Large intestine (tissue), 3 donors: Measurements from ENCODE around the gene VWA3B. TPM values are rescaled to one million over a fixed set of nuclear protein-coding genes. Genes with fewer than 3 reads are reported as not detected.
A peak's percentile ranks its signal among the peaks of the same experiment; 100 is the strongest.
"Not testable (repeated sequence)": the region's sequence is repeated elsewhere in the genome, so short reads cannot be mapped to it uniquely, and the experiment has no call there.

Experiments used
- DNase-seq, 2 donors: peaks; one replicate each; pipeline versions ENCODE4 v3.0.0 to v3.0.0-alpha.2; 2013
- H3K27ac ChIP-seq: one replicate; pipeline ENCODE4 v1.5.1; 2013; ENCODE audit warnings: low read length
- H3K27me3 ChIP-seq: 2 replicates; pipeline ENCODE4 v1.6.1; 2013; ENCODE audit warnings: low read length; ENCODE audit not compliant: control insufficient read depth, insufficient read depth
- H3K36me3 ChIP-seq: 2 replicates; pipeline ENCODE4 v1.6.1; 2013; ENCODE audit warnings: low read length; ENCODE audit not compliant: control insufficient read depth, insufficient read depth
- H3K4me1 ChIP-seq: one replicate; pipeline ENCODE4 v1.6.1; 2013; ENCODE audit warnings: low read length; ENCODE audit not compliant: control insufficient read depth, insufficient read depth
- H3K4me3 ChIP-seq: one replicate; pipeline ENCODE4 v1.5.1; 2013; ENCODE audit warnings: low read length
- H3K9me3 ChIP-seq: one replicate; pipeline ENCODE4 v1.6.1; 2013; ENCODE audit warnings: mild to moderate bottlenecking, low read depth, low read length, moderate library complexity; ENCODE audit not compliant: control insufficient read depth
- WGBS: methylation state at CpG from one replicate; pipeline ENCODE4 v1.1.5; 2013; ENCODE audit warnings: low lambda C conversion rate; ENCODE audit not compliant: insufficient coverage; 5-methylcytosine and 5-hydroxymethylcytosine counted together
- polyA plus RNA-seq: library from polyadenylated mRNA; unstranded; fragments of 120-200 nt; gene quantifications from one replicate; pipeline ENCODE4 v1.2.1, GENCODE V29; 2013

Gene VWA3B
- polyA plus RNA-seq, 1 donor = 0.09 TPM

DNA sequence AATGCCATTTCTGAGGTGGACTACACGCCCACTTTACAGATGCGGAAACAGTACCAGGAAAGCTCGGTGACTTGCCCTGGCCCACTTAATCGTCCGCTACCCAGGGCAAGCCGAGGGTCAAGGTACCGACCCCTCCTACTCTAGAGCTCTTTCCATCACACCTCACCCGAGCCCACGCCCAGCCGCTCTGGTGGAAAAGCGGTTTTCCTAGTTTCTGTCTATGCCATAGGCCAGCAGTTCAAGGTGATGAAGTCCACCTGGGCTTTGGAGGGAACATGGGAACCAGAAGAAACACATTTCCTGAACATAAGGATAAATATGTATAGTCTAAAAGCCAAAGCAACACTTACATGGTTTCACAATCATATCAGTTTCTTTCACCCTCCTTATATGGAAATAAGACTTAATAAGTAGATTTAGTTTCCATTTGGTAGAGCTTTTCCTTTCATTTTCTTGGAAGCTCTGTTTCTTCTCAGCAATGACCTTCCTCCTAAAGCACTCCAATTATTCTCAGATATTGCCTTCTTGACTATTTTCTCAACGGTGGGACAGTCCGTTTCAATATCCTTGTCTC, 567 bp downstream of the VWA3B start:
- H3K4me3 ChIP-seq = peak overlapping the region; percentile 61
- peak; percentile 14 to 49 for DNase-seq
- peaks cover 17% of the 10 kb centered on the region for H3K4me1 ChIP-seq
- H3K27me3 ChIP-seq = peaks cover 11% of the 10 kb centered on the region
- H3K36me3 ChIP-seq = no peaks in the 10 kb centered on the region
- peak overlapping the region; percentile 58 for H3K27ac ChIP-seq
- H3K9me3 ChIP-seq = peaks cover 3% of the 10 kb centered on the region
- no CpG with 5 or more reads among the region's 13 CpGs for WGBS

DNA sequence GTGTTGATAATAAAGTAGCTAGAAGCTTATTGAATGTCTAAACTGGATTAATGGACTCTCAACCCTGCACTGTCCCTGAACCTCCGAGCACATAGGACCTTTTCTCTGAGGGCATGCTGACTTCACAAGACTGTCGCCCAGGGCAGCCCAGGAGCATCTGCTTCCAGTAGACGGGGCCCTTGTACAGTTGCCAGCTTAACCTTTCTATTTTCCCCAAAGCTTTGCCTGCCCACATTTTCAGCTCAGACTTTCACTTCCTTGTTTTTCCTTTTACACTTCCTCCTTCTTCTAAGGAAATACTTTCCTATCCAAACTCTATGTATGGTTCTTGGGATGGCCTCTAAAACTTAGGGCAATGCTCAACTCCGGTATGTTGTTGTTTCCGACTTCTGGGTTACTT, 1.3 kb downstream of the VWA3B start:
- H3K27ac ChIP-seq = no peak overlapping the region
- peaks cover 11% of the 10 kb centered on the region for H3K27me3 ChIP-seq
- H3K4me1 ChIP-seq = peaks cover 17% of the 10 kb centered on the region
- no peak overlapping the region for H3K4me3 ChIP-seq
- peak in 1 of 2 donors; percentile 24 for DNase-seq
- WGBS = 100% methylated on average over 1 of the region's 5 CpGs
- H3K36me3 ChIP-seq = no peaks in the 10 kb centered on the region
- H3K9me3 ChIP-seq = peaks cover 3% of the 10 kb centered on the region

DNA sequence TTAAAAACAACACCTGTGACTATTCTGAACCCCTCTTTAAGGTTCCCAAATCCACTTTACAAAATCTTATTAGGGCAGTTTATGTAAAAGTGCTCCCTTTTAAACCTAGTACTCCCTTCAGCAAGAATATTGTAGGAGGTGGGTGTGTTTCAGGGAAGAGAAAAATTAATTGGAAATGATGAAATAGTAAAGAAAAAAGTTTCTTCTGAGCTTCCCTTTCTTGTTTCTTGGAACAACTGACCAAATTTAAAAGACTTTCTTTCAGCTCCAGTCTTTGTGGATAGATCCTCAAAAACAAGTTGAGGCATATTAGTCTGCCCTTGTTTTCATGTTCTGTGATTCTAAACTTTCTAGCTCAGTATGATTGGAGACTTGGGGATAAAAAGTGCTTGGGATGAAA, 3.0 kb downstream of the VWA3B start:
- Histone ChIP-seq H3K27ac (no peak overlapping the region), H3K9me3 (peaks cover 3% of the 10 kb centered on the region), H3K36me3 (no peaks in the 10 kb centered on the region), H3K4me1 (peaks cover 12% of the 10 kb centered on the region), H3K4me3 (no peak overlapping the region), H3K27me3 (peaks cover 11% of the 10 kb centered on the region)
- no peak for DNase-seq

DNA sequence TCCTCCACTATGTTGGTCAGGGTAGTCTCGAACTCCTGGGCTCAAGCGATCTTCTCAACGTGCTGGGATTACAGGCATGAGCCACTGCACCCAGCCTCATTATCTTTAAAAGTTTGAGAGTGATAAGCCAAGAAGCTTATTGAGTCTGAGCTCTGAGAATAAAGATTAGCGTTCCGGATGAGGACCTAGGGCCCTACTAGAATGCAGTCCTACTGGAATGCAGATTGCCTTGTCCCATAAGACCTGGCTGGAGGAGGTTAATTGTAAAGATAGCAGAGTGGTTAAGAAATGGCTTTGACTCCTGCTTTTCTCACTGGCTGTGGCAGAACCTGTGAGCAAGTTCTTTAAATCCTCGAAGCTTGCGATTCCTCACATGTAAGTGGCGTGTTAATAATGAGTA, 4.0 kb downstream of the VWA3B start:
- Histone ChIP-seq H3K36me3 (no peaks in the 10 kb centered on the region), H3K4me1 (peaks cover 10% of the 10 kb centered on the region), H3K9me3 (peaks cover 3% of the 10 kb centered on the region), H3K27ac (no peak overlapping the region), H3K27me3 (peaks cover 8% of the 10 kb centered on the region), H3K4me3 (no peak overlapping the region)
- no peak for DNase-seq
- WGBS = 50% methylated on average over 2 of the region's 8 CpGs

DNA sequence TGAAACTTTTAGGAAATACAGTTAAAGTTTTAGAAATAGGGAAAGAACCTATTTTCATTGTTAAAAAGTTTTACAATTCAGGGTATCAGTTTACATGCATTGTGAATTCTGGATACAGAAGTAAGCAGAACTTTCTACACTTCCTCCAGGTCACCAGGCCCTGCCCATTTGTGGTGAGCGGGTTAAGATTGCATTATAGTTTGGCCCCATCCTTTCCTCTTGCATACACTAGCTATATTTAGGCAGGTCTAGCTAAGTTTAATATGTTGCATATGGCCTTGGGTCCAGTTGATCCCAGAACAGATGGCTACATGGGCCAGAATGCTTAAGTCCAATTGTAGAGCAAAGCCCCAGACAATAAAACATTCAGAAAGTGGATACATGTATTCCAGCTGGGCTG, 4.8 kb downstream of the VWA3B start:
- Histone ChIP-seq H3K4me3 (no peak overlapping the region), H3K36me3 (no peaks in the 10 kb centered on the region), H3K27me3 (peaks cover 5% of the 10 kb centered on the region), H3K9me3 (peaks cover 3% of the 10 kb centered on the region), H3K27ac (no peak overlapping the region), H3K4me1 (peaks cover 5% of the 10 kb centered on the region)
- no peak for DNase-seq
- WGBS = no CpG with 5 or more reads among the region's 1 CpG

DNA sequence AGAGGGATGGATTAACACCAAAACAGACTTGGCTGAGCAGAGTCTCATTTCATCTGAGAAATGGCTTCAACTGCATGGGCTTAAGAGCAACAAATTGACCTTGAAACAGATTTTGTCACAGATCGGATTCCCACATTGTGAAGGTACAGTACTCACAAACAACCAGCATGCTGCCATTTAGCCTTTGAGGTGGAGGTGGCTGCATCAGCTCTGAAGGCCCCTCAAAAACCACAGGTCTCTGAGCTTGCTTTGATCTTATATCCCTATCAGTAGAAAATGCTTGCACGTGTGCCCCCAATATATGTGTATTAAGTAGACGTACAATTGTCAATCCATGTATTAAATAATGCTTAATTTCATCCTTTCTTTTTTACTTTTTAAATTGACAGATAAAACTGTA, 6.2 kb downstream of the VWA3B start:
- H3K27ac ChIP-seq = no peak overlapping the region
- DNase-seq = no peak
- no peak overlapping the region for H3K4me3 ChIP-seq
- no peaks in the 10 kb centered on the region for H3K36me3 ChIP-seq
- no peaks in the 10 kb centered on the region for H3K4me1 ChIP-seq
- no peaks in the 10 kb centered on the region for H3K9me3 ChIP-seq
- WGBS = 60% methylated on average over 1 of the region's 3 CpGs
- H3K27me3 ChIP-seq = no peaks in the 10 kb centered on the region

DNA sequence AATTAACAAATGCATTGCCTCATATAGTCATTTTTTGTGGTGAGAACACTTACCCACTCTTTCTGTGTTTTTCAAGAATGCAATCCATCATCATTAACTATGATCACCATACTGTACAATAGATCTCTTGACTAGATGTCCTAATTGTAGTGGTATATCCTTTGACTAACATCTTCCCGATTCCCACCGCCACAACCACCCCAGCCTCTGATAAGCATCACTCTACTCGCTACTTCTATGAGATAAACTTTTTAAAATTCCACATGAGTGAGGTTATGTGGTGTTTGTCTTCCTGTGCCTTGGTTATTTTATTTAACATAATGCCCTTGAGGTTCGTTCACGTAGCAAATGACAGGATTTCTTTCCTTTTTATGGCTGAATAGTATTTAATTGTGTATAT, 6.6 kb downstream of the VWA3B start:
- H3K36me3 ChIP-seq = no peaks in the 10 kb centered on the region
- no peak overlapping the region for H3K4me3 ChIP-seq
- H3K27me3 ChIP-seq = no peaks in the 10 kb centered on the region
- DNase-seq = no peak
- H3K4me1 ChIP-seq = no peaks in the 10 kb centered on the region
- H3K27ac ChIP-seq = no peak overlapping the region
- no peaks in the 10 kb centered on the region for H3K9me3 ChIP-seq
- WGBS = 92% methylated on average over 2 of the region's 5 CpGs

DNA sequence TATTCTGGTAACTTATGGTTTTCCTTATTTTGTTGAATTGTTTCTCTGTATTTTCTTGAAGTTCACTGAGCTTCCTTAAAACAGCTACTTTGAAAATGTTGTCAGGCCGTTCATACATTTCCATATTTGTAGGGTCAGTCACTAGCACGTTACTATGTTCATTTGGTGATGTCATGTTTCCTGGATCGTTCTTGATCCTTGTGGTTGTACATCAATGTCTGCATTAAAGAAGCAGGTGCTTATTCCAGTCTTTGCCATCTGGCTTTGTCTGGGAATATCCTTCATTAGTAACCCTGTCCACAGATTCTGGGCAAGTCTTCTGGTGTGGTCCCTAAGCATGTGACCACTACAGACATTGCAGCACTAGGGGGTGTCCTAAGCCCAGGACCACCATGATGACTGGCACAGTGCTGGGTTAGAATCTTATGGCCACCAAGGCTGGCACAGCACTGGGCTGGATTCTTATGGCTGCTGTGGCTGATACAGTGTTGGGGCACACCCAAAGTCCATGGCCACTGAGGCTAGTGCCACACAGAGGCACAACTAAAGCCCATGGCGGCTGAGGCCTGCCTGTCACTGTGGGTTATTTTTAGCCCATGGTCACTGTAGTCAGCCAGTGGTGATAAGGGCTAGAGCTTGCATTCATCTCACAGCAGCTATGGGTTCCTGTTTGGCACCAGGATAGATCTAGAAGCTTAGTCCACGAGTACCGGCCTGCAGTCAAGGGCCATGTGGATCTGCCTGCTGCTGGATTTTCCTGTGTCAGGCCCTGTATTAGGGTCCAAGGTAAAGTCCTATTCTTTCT, 13.2 kb downstream of the VWA3B start:
- no peak for DNase-seq
- 100% methylated on average over 1 of the region's 6 CpGs for WGBS
- H3K4me3 ChIP-seq = no peak overlapping the region

DNA sequence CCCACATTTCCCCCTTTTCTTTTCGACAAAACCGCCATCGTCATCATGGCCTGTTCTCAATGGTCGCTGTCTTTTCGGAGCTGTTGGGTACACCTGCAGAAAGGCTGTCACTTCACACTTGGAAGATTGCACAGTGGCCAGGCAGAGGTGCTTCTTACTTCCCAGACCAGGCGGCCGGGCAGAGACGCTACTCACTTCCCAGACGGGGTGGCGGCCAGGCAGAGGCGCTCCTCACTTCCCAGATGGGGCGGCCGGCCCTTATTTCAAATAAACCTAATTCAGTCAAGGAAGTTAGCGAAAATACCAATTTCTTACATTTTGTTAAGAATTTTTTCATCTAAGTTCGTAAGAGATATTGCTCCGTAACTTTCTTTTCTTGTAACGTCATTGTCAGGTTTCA, 15.3 kb downstream of the VWA3B start:
- H3K27ac ChIP-seq, H3K4me3 ChIP-seq, H3K4me1 ChIP-seq, H3K27me3 ChIP-seq, H3K9me3 ChIP-seq, DNase-seq, H3K36me3 ChIP-seq: not testable (repeated sequence)
- 100% methylated on average over 4 of the region's 17 CpGs for WGBS

More for the DNA sequence above, 13.2 kb downstream of the VWA3B start:
- Histone ChIP-seq H3K27me3 (no peaks in the 10 kb centered on the region), H3K27ac (no peak overlapping the region), H3K9me3 (no peaks in the 10 kb centered on the region), H3K36me3 (no peaks in the 10 kb centered on the region), H3K4me1 (no peaks in the 10 kb centered on the region)

DNA sequence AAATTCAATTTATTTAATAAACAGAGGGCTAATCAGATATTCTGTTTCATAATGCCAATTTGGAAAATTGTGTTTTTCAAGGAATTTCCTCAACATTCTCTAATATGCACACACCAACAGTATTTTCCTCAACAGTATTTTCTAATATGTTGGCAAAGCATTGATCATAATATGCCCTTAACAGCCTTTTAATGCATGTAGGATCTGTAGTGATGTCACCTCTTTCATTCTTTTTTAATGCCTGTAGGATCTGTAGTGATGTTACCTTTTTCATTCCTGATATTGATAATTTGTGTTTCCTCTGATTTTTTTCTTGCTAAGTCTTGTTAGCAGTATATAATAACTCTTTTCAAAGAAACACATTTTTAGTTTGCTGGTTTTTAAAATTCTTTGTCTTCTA, 15.9 kb downstream of the VWA3B start:
- Histone ChIP-seq H3K27ac (no peak overlapping the region), H3K36me3 (no peaks in the 10 kb centered on the region), H3K4me3 (no peak overlapping the region), H3K4me1 (no peaks in the 10 kb centered on the region), H3K27me3 (no peaks in the 10 kb centered on the region), H3K9me3 (no peaks in the 10 kb centered on the region)
- no peak for DNase-seq

DNA sequence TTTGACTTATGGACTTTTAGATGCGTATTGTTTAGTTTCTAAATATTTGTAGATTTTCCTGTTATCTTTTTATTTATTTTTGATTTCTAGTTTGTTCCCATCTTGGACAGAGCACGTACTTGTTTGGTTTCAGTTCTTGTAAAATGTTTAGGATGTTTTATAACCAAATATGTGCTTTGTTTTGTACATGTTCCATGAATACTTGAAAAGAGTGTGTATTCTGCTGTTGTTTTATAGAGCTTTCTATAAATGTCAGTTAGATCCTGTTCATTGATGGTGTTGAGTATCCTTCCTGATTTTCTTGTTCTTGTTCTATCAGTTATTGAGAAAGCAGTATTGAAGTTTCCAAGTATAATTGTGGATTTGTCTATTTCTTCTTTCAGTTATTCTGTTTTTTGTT, 21.1 kb downstream of the VWA3B start:
- H3K27me3 ChIP-seq = no peaks in the 10 kb centered on the region
- DNase-seq = no peak
- H3K4me1 ChIP-seq = no peaks in the 10 kb centered on the region
- no peak overlapping the region for H3K27ac ChIP-seq
- H3K4me3 ChIP-seq = no peak overlapping the region
- 86% methylated on average over 2 of the region's 2 CpGs for WGBS
- no peaks in the 10 kb centered on the region for H3K36me3 ChIP-seq
- peaks cover 6% of the 10 kb centered on the region for H3K9me3 ChIP-seq
